H1 (cell line): ENCODE measurements around the gene TLE4. TPM values are rescaled to one million over a fixed set of nuclear protein-coding genes. Genes with fewer than 3 reads are reported as not detected.

Source experiments
- CTCF ChIA-PET: fragments of 300-600 bp; sonication (Branson Sonifier 250); formaldehyde crosslinking; loops from one replicate; lab custom pipeline; 2021; ENCODE audit not compliant: partially characterized antibody; lab: Charles Lee
- POLR2A ChIA-PET: fragments of 300-600 bp; sonication (Branson Sonifier 250); formaldehyde crosslinking; loops from one replicate; lab custom pipeline; 2021; ENCODE audit warnings: inconsistent platforms; ENCODE audit not compliant: partially characterized antibody; lab: Charles Lee
- DNase-seq, 2 experiments: peaks; one replicate each; pipeline versions ENCODE4 v3.0.0 to v3.0.0-alpha.2; 2010 to 2022; ENCODE audit warnings: low spot score in 2 of 2, low read depth in 1 of 2, mixed read lengths in 1 of 2
- FAIRE-seq: peaks from 2 replicates; lab custom pipeline; 2011; peaks lifted over from hg19 to GRCh38; lab: Jason Lieb, UNC
- H2AFZ ChIP-seq: 2 replicates; pipeline ENCODE4 v1.8.1; 2012; ENCODE audit warnings: low read length, inconsistent platforms
- H2AK5ac ChIP-seq: 2 replicates; pipeline ENCODE4 v1.6.1; 2013; ENCODE audit warnings: low read depth, low read length
- H2BK120ac ChIP-seq: replicated peaks from 2 replicates; pipeline ENCODE3; 2013; ENCODE audit warnings: low read depth, low read length, inconsistent platforms
- H2BK12ac ChIP-seq: 2 replicates; pipeline ENCODE4 v1.6.1; 2013; ENCODE audit warnings: low read depth, low read length
- H2BK15ac ChIP-seq: 2 replicates; pipeline ENCODE4 v1.6.1; 2013; ENCODE audit warnings: low read length
- H2BK20ac ChIP-seq: 2 replicates; pipeline ENCODE4 v1.6.1; 2013; ENCODE audit warnings: low read length
- H2BK5ac ChIP-seq: 2 replicates; pipeline ENCODE4 v1.6.1; 2013; ENCODE audit warnings: low read depth, low read length
- H3K14ac ChIP-seq: 2 replicates; pipeline ENCODE4 v1.6.1; 2013; ENCODE audit warnings: inconsistent platforms; ENCODE audit not compliant: insufficient read length
- H3K18ac ChIP-seq: 2 replicates; pipeline ENCODE4 v1.6.1; 2013; ENCODE audit warnings: low read length; ENCODE audit errors: extremely low read depth
- H3K23ac ChIP-seq: 2 replicates; pipeline ENCODE4 v1.6.1; 2013; ENCODE audit warnings: inconsistent platforms; ENCODE audit not compliant: insufficient read length
- H3K23me2 ChIP-seq: 2 replicates; pipeline ENCODE4 v1.6.1; 2013; ENCODE audit warnings: low read depth, low read length
- H3K27ac ChIP-seq: 2 replicates; pipeline ENCODE4 v1.6.1; 2011; ENCODE audit warnings: low read depth, low read length, inconsistent platforms
- H3K27me3 ChIP-seq, 4 experiments: replicated peaks in 1 of 4; 1 replicate in 1 of 4; 2 replicates in 3 of 4; pipeline versions ENCODE4 v1.6.1 to v1.8.1; 2011 to 2013; ENCODE audit warnings: low read length in 3 of 4, mild to moderate bottlenecking in 3 of 4, inconsistent platforms in 2 of 4, mixed read lengths in 2 of 4, moderate library complexity in 1 of 4; ENCODE audit not compliant: control insufficient read depth in 3 of 4, insufficient read depth in 3 of 4; ENCODE audit errors: extremely low read depth in 1 of 4
- H3K36me3 ChIP-seq, 4 experiments: 2 replicates each; pipeline versions ENCODE4 v1.6.1 to v1.8.1; 2011 to 2013; ENCODE audit warnings: mild to moderate bottlenecking in 4 of 4, low read length in 3 of 4, moderate library complexity in 2 of 4, control low read depth in 1 of 4, inconsistent platforms in 1 of 4; ENCODE audit not compliant: insufficient read depth in 4 of 4, control insufficient read depth in 2 of 4
- H3K4ac ChIP-seq: replicated peaks from 2 replicates; pipeline ENCODE3; 2013; ENCODE audit warnings: low read length, low read depth, mixed read lengths, inconsistent platforms; ENCODE audit not compliant: insufficient read length
- H3K4me1 ChIP-seq, 4 experiments: replicated peaks in 1 of 4; 1 replicate in 1 of 4; 2 replicates in 3 of 4; pipeline versions ENCODE4 v1.6.1 to v1.8.1; 2011 to 2013; ENCODE audit warnings: low read length in 3 of 4, inconsistent platforms in 2 of 4, mixed read lengths in 1 of 4; ENCODE audit not compliant: insufficient read depth in 4 of 4, control insufficient read depth in 3 of 4
- H3K4me2 ChIP-seq, 2 experiments: 2 replicates each; pipeline versions ENCODE4 v1.6.1 to v1.8.1; 2011 to 2013; ENCODE audit warnings: low read depth in 2 of 2, low read length in 2 of 2, control low read depth in 1 of 2, inconsistent platforms in 1 of 2, mild to moderate bottlenecking in 1 of 2; ENCODE audit not compliant: insufficient read depth in 1 of 2
- H3K4me3 ChIP-seq, 4 experiments: fragments of 200-600, 300-600 bp in 1 of 4; sonication (generic), shearing (Covaris generic), sonication (Bioruptor Twin) in 1 of 4; 2 replicates each; pipeline versions ENCODE4 v1.5.1 to v1.8.1; 2011 to 2016; ENCODE audit warnings: low read length in 4 of 4, low read depth in 3 of 4, control low read depth in 2 of 4, inconsistent platforms in 2 of 4, mild to moderate bottlenecking in 2 of 4, mixed read lengths in 1 of 4, moderate library complexity in 1 of 4; ENCODE audit not compliant: insufficient read depth in 2 of 4; ENCODE audit errors: extremely low read depth in 1 of 4
- H3K56ac ChIP-seq: replicated peaks from 2 replicates; pipeline ENCODE3; 2013; ENCODE audit warnings: low read depth, mild to moderate bottlenecking, mixed read lengths, low read length, inconsistent platforms; ENCODE audit not compliant: insufficient read length
- H3K79me1 ChIP-seq: 2 replicates; pipeline ENCODE4 v1.6.1; 2013; ENCODE audit warnings: low read depth, low read length, control low read depth
- H3K79me2 ChIP-seq, 2 experiments: 2 replicates each; pipeline versions ENCODE4 v1.6.1 to v1.8.1; 2012 to 2013; ENCODE audit warnings: low read length in 2 of 2, mild to moderate bottlenecking in 2 of 2, inconsistent platforms in 1 of 2; ENCODE audit not compliant: insufficient read depth in 2 of 2, control insufficient read depth in 1 of 2
- H3K9ac ChIP-seq, 4 experiments: replicated peaks in 1 of 4; 1 replicate in 1 of 4; 2 replicates in 3 of 4; pipeline versions ENCODE4 v1.6.1 to v1.8.1; 2011 to 2013; ENCODE audit warnings: low read depth in 3 of 4, low read length in 3 of 4, control low read depth in 2 of 4, mild to moderate bottlenecking in 2 of 4, moderate library complexity in 2 of 4, inconsistent platforms in 1 of 4; ENCODE audit errors: extremely low read depth in 1 of 4
- H3K9me3 ChIP-seq, 2 experiments: 2 replicates each; pipeline versions ENCODE4 v1.6.1 to v1.8.1; 2012 to 2013; ENCODE audit warnings: mild to moderate bottlenecking in 2 of 2, moderate library complexity in 2 of 2, control low read depth in 1 of 2, inconsistent platforms in 1 of 2, low read depth in 1 of 2, low read length in 1 of 2, mixed read lengths in 1 of 2; ENCODE audit not compliant: insufficient read depth in 2 of 2
- H4K20me1 ChIP-seq, 2 experiments: replicated peaks in 1 of 2; 2 replicates each; pipeline versions ENCODE3 to v1.8.1; 2011 to 2013; ENCODE audit warnings: inconsistent platforms in 2 of 2, low read length in 2 of 2, mild to moderate bottlenecking in 1 of 2; ENCODE audit not compliant: insufficient read depth in 2 of 2, control insufficient read depth in 1 of 2
- H4K5ac ChIP-seq: 2 replicates; pipeline ENCODE4 v1.6.1; 2013; ENCODE audit warnings: low read length, low read depth, mixed read lengths, inconsistent platforms; ENCODE audit not compliant: insufficient read length
- H4K8ac ChIP-seq: 2 replicates; pipeline ENCODE4 v1.8.0; 2013; ENCODE audit warnings: mild to moderate bottlenecking, moderate library complexity, low read length, inconsistent platforms; ENCODE audit not compliant: insufficient read depth; ENCODE audit errors: extremely low read depth
- H4K91ac ChIP-seq: replicated peaks from 2 replicates; pipeline ENCODE3; 2013; ENCODE audit warnings: low read length, mixed read lengths, inconsistent platforms; ENCODE audit not compliant: insufficient read length
- BCL11A ChIP-seq, 2 experiments: IDR thresholded peaks; one replicate each; pipeline ENCODE4 v1.6.1; 2011; ENCODE audit warnings: low read depth in 2 of 2, low read length in 2 of 2, mild to moderate bottlenecking in 2 of 2
- CTBP2 ChIP-seq: IDR thresholded peaks from 2 replicates; pipeline ENCODE4 v1.7.0; 2011; ENCODE audit warnings: borderline replicate concordance, mild to moderate bottlenecking, moderate library complexity, mixed read lengths, low read length; ENCODE audit not compliant: insufficient read depth, insufficient read length
- GABPA ChIP-seq: IDR thresholded peaks from 2 replicates; pipeline ENCODE4 v1.6.1; 2011; ENCODE audit warnings: mild to moderate bottlenecking, low read length, moderate library complexity, borderline replicate concordance; ENCODE audit not compliant: insufficient read depth
- JUN ChIP-seq: IDR thresholded peaks from 2 replicates; pipeline ENCODE4 v1.6.1; 2011; ENCODE audit warnings: low read depth, mild to moderate bottlenecking, improper control_type of control experiment, low read length
- NRF1 ChIP-seq: IDR thresholded peaks from 2 replicates; pipeline ENCODE4 v1.6.1; 2011; ENCODE audit warnings: mild to moderate bottlenecking, low read depth, low read length, improper control_type of control experiment
- PHF8 ChIP-seq: fragments of 200-600 bp; sonication (generic); conservative IDR thresholded peaks from 2 replicates; pipeline ENCODE4 v1.7.1; 2012; ENCODE audit warnings: low read depth, mild to moderate bottlenecking, inconsistent platforms, low read length, moderate library complexity
- TBP ChIP-seq: IDR thresholded peaks from 2 replicates; pipeline ENCODE4 v1.6.1; 2011; ENCODE audit warnings: low read depth, low read length, improper control_type of control experiment
- WGBS, 2 experiments: shearing (Covaris generic) in 1 of 2; methylation state at CpG; one replicate each; pipeline versions ENCODE4 v1.1.6 to v1.1.7; 2013 to 2015; ENCODE audit warnings: low lambda C conversion rate in 2 of 2, mixed read lengths in 2 of 2, inconsistent platforms in 1 of 2, low coverage in 1 of 2, missing lambda C conversion rate in 1 of 2; ENCODE audit not compliant: insufficient replicate concordance in 2 of 2, insufficient coverage in 1 of 2, insufficient read length in 1 of 2; ENCODE audit errors: extremely low coverage in 1 of 2, missing lambda C conversion rate in 1 of 2; 5-methylcytosine and 5-hydroxymethylcytosine counted together
- polyA plus RNA-seq, 7 experiments: library from polyadenylated mRNA; depleted of rRNA in 3 of 7; stranded (reverse) in 5 of 7; unstranded in 2 of 7; fragments of >200 nt in 5 of 7; fragments of 200-250 nt in 2 of 7; gene quantifications; 1 replicate in 5 of 7; 2 replicates in 1 of 7; 4 replicates in 1 of 7; pipeline versions ENCODE4 v1.2.1 to v1.2.3, GENCODE V29; 2011 to 2013; ENCODE audit warnings: missing spikeins in 2 of 7, mixed read lengths in 2 of 7
- total RNA-seq: library from RNA; stranded (reverse); fragmentation: NEBNext Ultra II Directional; extraction: Animal tissue kit (Norgen Biotek cat#: 25700); gene quantifications from 2 replicates; pipeline ENCODE4 v1.2.1, GENCODE V29; 2021
- TF ChIP-seq, protein P1 (sequence below), 3 experiments: IDR thresholded peaks; 1 replicate in 2 of 3; 2 replicates in 1 of 3; pipeline versions ENCODE4 v1.5.1 to v1.6.1; 2011; ENCODE audit warnings: low read length in 3 of 3, mild to moderate bottlenecking in 3 of 3, inconsistent platforms in 2 of 3, low read depth in 1 of 3, moderate library complexity in 1 of 3; ENCODE audit not compliant: insufficient read depth in 1 of 3; ENCODE audit errors: control extremely low read depth in 1 of 3
- TF ChIP-seq, protein P2 (sequence below): IDR thresholded peaks from 2 replicates; pipeline ENCODE4 v1.6.1; 2011; ENCODE audit warnings: low read length, improper control_type of control experiment

Gene TLE4
- total and polyA plus RNA-seq, 2 of the 8 experiments (the other 6 are each of a cell fraction or from before 2014, with no cell fraction given), result 32.4 to 36.9 TPM

DNA sequence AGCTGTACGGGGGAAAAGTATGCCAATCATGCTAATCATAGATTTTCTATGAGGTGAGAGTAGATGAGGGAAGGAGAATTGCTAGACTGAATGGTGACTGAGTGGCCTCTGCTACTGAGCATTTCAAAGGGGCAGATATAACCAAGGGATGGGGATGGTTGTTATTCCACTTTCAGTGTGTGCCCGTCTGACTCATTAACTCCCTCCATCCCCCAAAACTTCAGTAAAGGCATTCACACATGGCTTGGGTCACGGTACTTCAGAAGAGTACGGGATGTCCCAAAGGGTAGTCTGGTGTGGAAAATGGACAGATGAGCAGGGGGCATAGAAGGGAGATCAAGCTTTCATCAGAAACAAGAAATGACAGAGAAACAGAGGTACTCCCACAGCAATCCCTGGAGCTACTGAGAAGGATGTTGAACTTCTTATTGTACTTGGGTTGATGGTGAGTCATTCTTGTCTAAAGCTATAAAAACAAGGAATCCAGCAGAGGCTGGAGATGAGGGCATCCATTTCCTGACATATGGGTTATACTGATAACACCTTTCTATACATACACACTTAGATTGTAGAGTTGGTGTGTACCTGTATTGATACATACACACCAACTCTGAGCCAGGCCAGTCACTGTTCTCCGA, 8.9 kb upstream of the TLE4 start:
- CTCF ChIA-PET, result interaction anchor here (0.9 kb wide), 1 partner anchor 84 kb away, joined by 3 read pairs; no protein-coding TSS in a partner anchor
- Histone ChIP-seq H3K4ac (no peak overlapping the region), H3K18ac (no peak overlapping the region), H3K23ac (no peak overlapping the region), H4K91ac (no peak overlapping the region), H3K14ac (no peak overlapping the region), H3K27me3 (no peaks in the 10 kb centered on the region), H2BK120ac (no peak overlapping the region), H4K20me1 (no peaks in the 10 kb centered on the region), H2BK15ac (no peak overlapping the region), H3K79me2 (no peaks in the 10 kb centered on the region), H2AK5ac (no peak overlapping the region), H2BK5ac (no peak overlapping the region), H3K27ac (no peak overlapping the region), H3K4me3 (no peak overlapping the region), H4K5ac (no peak overlapping the region), H3K9me3 (no peaks in the 10 kb centered on the region), H2AFZ (no peak overlapping the region), H3K4me2 (no peak overlapping the region), H3K56ac (no peak overlapping the region), H3K36me3 (no peaks in the 10 kb centered on the region), H3K23me2 (no peaks in the 10 kb centered on the region), H3K9ac (no peak overlapping the region), H2BK20ac (no peak overlapping the region), H4K8ac (no peak overlapping the region), H3K79me1 (no peaks in the 10 kb centered on the region), H2BK12ac (no peak overlapping the region), H3K4me1 (no peaks in the 10 kb centered on the region)
- WGBS, 2 experiments, result 92% methylated on average over 5 of the region's 5 CpGs; no CpG with 5 or more reads in 1 of the 2 experiments
- POLR2A ChIA-PET, result no interaction called here
- DNase-seq (no peak), FAIRE-seq (no peak)
- TF ChIP-seq NRF1 (no peak), TBP (no peak), CTBP2 (no peak), PHF8 (no peak), BCL11A (IDR thresholded peaks at IDR 0.05; ENCODE audit: low read depth in 2 of 2, low read length in 2 of 2) (no peak), JUN (no peak), GABPA (no peak)
- TF ChIP-seq, protein P1, sequence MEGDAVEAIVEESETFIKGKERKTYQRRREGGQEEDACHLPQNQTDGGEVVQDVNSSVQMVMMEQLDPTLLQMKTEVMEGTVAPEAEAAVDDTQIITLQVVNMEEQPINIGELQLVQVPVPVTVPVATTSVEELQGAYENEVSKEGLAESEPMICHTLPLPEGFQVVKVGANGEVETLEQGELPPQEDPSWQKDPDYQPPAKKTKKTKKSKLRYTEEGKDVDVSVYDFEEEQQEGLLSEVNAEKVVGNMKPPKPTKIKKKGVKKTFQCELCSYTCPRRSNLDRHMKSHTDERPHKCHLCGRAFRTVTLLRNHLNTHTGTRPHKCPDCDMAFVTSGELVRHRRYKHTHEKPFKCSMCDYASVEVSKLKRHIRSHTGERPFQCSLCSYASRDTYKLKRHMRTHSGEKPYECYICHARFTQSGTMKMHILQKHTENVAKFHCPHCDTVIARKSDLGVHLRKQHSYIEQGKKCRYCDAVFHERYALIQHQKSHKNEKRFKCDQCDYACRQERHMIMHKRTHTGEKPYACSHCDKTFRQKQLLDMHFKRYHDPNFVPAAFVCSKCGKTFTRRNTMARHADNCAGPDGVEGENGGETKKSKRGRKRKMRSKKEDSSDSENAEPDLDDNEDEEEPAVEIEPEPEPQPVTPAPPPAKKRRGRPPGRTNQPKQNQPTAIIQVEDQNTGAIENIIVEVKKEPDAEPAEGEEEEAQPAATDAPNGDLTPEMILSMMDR (IDR thresholded peaks at IDR 0.05; ENCODE audit: control extremely low read depth in 1 of 3, insufficient read depth in 1 of 3, low read depth in 1 of 3, low read length in 3 of 3), result no peak
- TF ChIP-seq, protein P2, sequence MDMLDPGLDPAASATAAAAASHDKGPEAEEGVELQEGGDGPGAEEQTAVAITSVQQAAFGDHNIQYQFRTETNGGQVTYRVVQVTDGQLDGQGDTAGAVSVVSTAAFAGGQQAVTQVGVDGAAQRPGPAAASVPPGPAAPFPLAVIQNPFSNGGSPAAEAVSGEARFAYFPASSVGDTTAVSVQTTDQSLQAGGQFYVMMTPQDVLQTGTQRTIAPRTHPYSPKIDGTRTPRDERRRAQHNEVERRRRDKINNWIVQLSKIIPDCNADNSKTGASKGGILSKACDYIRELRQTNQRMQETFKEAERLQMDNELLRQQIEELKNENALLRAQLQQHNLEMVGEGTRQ, result no peak
